Measurements from ENCODE around the gene PTPRM.

GRCh38 chr18:7729868-7730267 lies 162.8 kb downstream of the PTPRM start:
- TF ChIP-seq MAZ (IDR thresholded peaks at IDR 0.05; ENCODE audit: borderline replicate concordance, low read depth, low read length) (no peak), CTCF (IDR thresholded peaks at IDR 0.05) (no peak), EP300 (IDR thresholded peaks at IDR 0.05) (no peak), SREBF2 (IDR thresholded peaks at IDR 0.05) (no peak), SMC3 (IDR thresholded peaks at IDR 0.05) (no peak), POLR2A (IDR thresholded peaks at IDR 0.05; ENCODE audit: low read length) (no peak), E2F6 (IDR thresholded peaks at IDR 0.05; ENCODE audit: borderline replicate concordance, low read depth) (no peak), BCL3 (IDR thresholded peaks at IDR 0.05) (no peak)
